DOHH2 (cell line): ENCODE data around the gene MCF2L.

Source experiments
- CTCF ChIP-seq: fragments of 200-600 bp; sonication (generic); IDR thresholded peaks from one replicate; pipeline ENCODE4 v1.5.1; 2014; ENCODE audit warnings: antibody characterized with exemption, mild to moderate bottlenecking, low read depth, low read length; ENCODE audit not compliant: poor library complexity, severe bottlenecking
- EZH2phosphoT487 ChIP-seq: fragments of 200-600 bp; sonication (generic); IDR thresholded peaks from 2 replicates; pipeline ENCODE4 v1.6.1; 2017; ENCODE audit warnings: borderline replicate concordance, mild to moderate bottlenecking, antibody characterized with exemption, low read length, moderate library complexity, mixed read lengths

GRCh38 chr13:113099142-113099541, 130.1 kb downstream of the MCF2L start:
- TF ChIP-seq CTCF: no peak
- TF ChIP-seq EZH2phosphoT487: no peak
